Measurements from ENCODE around the gene LRRC59. TPM values are rescaled to one million over a fixed set of nuclear protein-coding genes. Genes with fewer than 3 reads are reported as not detected.
"Not testable (repeated sequence)": the region's sequence is repeated elsewhere in the genome, so short reads cannot be mapped to it uniquely, and the experiment has no call there.

The LRRC59 gene
- total RNA-seq, 4 donors from 2014 or later, result 11.6 to 29.3 (median 24.2) TPM

- no peak for TF ChIP-seq POLR2A (IDR thresholded peaks at IDR 0.05)
- TF ChIP-seq, protein P1, sequence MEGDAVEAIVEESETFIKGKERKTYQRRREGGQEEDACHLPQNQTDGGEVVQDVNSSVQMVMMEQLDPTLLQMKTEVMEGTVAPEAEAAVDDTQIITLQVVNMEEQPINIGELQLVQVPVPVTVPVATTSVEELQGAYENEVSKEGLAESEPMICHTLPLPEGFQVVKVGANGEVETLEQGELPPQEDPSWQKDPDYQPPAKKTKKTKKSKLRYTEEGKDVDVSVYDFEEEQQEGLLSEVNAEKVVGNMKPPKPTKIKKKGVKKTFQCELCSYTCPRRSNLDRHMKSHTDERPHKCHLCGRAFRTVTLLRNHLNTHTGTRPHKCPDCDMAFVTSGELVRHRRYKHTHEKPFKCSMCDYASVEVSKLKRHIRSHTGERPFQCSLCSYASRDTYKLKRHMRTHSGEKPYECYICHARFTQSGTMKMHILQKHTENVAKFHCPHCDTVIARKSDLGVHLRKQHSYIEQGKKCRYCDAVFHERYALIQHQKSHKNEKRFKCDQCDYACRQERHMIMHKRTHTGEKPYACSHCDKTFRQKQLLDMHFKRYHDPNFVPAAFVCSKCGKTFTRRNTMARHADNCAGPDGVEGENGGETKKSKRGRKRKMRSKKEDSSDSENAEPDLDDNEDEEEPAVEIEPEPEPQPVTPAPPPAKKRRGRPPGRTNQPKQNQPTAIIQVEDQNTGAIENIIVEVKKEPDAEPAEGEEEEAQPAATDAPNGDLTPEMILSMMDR (IDR thresholded peaks at IDR 0.05), result no peak
- DNase-seq (ENCODE audit: low spot score in 2 of 2), result no peak
These were observed 23.2 kb upstream of the LRRC59 start for GRCh38 chr17:50420419-50421112.

GRCh38 chr17:50419577-50419976 is 22.3 kb upstream of the LRRC59 start:
- H3K4me3 ChIP-seq (ENCODE audit: low read depth, poor library complexity, severe bottlenecking); intact Hi-C loops (cut with DNase I; ENCODE audit: low total_unique reads); DNase-seq (ENCODE audit: low spot score in 2 of 2): not testable (repeated sequence)
- WGBS, 2 donors, result 96 to 98% methylated on average over 10 of the region's 10 CpGs

More at GRCh38 chr17:50420419-50421112, 23.2 kb upstream of the LRRC59 start:
- WGBS, 2 donors, result 75 to 78% methylated on average over 6 of the region's 6 CpGs
- H3K4me3 ChIP-seq (ENCODE audit: low read depth, poor library complexity, severe bottlenecking), result no peak overlapping the region
- intact Hi-C loops (cut with DNase I; ENCODE audit: low total_unique reads), result no loop called here

DNA sequence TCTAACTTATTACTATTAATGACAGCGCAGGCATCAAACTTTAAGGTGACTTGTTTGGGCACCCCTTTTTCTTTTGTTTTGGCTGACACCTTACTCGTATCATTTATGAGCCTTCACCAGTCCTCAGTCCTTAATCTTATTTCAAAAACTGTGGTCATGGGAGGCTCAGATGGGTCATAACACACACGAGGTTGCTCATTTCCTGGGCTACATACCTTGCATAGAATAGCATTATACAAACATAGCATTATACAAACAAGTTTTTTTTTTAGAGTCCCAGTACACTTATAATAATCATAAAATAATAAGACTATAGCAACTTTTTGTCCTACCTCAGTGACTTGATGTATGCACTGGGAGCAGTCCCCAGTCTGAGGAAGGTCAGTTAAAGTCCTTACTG is 17.5 kb upstream of the LRRC59 start:
- no peak for DNase-seq (ENCODE audit: low spot score in 2 of 2)
- intact Hi-C loops (cut with DNase I; ENCODE audit: low total_unique reads), result no loop called here
- WGBS, 2 donors, result 83 to 87% methylated on average over 3 of the region's 3 CpGs
- H3K4me3 ChIP-seq (ENCODE audit: low read depth, poor library complexity, severe bottlenecking), result no peak overlapping the region
- TF ChIP-seq, protein P1 (IDR thresholded peaks at IDR 0.05), result no peak
- no peak for TF ChIP-seq POLR2A (IDR thresholded peaks at IDR 0.05)

DNA sequence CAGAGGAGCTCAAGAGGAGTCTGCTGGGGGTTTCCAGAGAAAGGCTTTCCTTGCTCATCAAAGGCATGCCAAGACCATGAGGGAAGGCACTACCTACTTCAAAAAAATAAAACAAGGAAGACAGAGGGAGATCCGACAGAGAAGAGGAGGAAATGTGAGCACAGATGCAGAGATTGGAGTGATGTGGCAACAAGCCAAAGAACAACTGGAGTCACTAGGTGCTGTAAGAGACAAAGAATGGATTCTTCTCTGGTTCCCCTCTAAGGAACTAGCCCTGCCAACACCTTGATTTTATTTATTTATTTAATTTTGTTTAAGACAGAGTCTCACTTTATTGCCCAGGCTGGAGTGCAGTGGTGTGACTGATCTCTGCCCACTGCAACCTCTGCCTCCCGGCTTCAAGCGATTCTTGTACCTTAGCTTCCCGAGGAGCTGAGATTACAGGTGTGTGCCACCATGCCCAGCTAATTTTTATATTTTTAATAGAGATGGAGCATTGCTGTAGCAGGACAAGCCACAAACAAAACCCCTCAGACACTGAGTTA is 14.9 kb upstream of the LRRC59 start:
- H3K4me3 ChIP-seq (ENCODE audit: low read depth, poor library complexity, severe bottlenecking), result no peak overlapping the region
- TF ChIP-seq POLR2A (IDR thresholded peaks at IDR 0.05), result no peak
- TF ChIP-seq, protein P1 (IDR thresholded peaks at IDR 0.05), result no peak
- WGBS, 2 donors, result 86 to 88% methylated on average over 4 of the region's 4 CpGs
- intact Hi-C loops (cut with DNase I; ENCODE audit: low total_unique reads), result no loop called here
- no peak for DNase-seq (ENCODE audit: low spot score in 2 of 2)

DNA sequence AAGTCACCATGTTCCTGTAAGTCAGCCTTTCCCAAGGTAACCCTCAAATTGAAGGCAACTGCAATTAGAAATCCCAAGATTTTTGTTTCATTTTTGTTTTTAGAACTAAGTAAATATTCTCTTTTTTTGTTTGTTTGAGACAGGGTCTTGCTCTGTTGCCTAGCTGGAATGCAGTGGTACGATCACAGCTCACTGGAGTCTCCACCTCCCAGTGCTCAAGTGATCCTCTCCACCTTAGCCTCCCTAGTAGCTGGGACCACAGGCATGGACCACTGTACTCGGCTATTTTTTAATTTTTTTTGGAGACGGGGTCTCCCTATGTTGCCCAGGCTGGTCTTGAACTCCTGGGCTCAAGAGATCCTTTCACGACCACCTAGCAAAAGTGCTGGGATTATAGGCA is 10.6 kb upstream of the LRRC59 start:
- TF ChIP-seq POLR2A (IDR thresholded peaks at IDR 0.05), result no peak
- TF ChIP-seq, protein P1 (IDR thresholded peaks at IDR 0.05), result no peak
- no peak for DNase-seq (ENCODE audit: low spot score in 2 of 2)
- no peak overlapping the region for H3K4me3 ChIP-seq (ENCODE audit: low read depth, poor library complexity, severe bottlenecking)
- WGBS, 2 donors, result 71 to 85% methylated on average over 4 of the region's 4 CpGs
- intact Hi-C loops (cut with DNase I; ENCODE audit: low total_unique reads), result no loop called here

DNA sequence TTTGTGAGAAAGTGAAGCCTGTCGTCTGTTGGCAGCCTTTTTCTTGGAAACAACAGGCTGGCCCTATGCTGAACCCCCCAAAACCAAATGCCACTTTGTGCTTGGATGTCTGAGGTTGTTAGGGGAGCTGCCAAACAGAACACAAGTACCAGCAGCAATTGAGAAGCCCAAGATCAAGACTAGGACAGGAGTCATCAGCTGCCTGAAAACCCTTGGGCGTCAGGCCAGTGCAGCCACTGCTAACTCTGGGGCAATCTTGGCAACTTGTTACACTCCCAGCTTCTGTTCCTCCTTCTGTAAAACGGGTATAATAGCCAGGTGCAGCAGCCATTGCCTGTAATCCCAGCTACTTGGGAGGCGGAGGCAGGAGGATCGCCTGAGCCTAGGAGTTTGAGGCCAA is 9.3 kb upstream of the LRRC59 start:
- TF ChIP-seq POLR2A (IDR thresholded peaks at IDR 0.05), result no peak
- TF ChIP-seq, protein P1 (IDR thresholded peaks at IDR 0.05), result no peak
- intact Hi-C loops (cut with DNase I; ENCODE audit: low total_unique reads), result no loop called here
- 80 to 84% methylated on average over 5 of the region's 5 CpGs for WGBS, 2 donors
- H3K4me3 ChIP-seq (ENCODE audit: low read depth, poor library complexity, severe bottlenecking), result no peak overlapping the region
- no peak for DNase-seq (ENCODE audit: low spot score in 2 of 2)

DNA sequence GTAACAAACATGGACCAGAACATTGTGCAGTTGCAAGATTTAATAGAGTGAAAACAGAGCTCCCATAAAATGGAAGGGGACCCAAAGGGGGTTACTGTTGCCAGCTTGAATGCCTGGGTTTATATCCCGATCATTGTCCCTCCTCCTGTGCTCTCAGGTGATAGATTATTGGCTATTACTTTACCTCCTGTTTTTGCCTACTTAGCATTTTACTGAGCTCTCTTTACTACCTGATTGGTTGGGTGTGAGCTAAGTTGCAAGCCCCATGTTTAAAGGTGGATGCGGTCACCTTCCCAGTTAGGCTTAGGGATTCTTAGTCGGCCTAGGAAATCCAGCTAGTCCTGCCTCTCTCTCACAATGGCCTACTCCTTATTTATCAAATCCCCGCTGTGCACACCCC is 8.0 kb upstream of the LRRC59 start:
- DNase-seq (ENCODE audit: low spot score in 2 of 2); intact Hi-C loops (cut with DNase I; ENCODE audit: low total_unique reads); H3K4me3 ChIP-seq (ENCODE audit: low read depth, poor library complexity, severe bottlenecking): not testable (repeated sequence)
- WGBS, 2 donors, result 88 to 93% methylated on average over 4 of the region's 4 CpGs

GRCh38 chr17:50399591-50399990 is 2.3 kb upstream of the LRRC59 start:
- DNase-seq (ENCODE audit: low spot score in 2 of 2); H3K4me3 ChIP-seq (ENCODE audit: low read depth, poor library complexity, severe bottlenecking); intact Hi-C loops (cut with DNase I; ENCODE audit: low total_unique reads): not testable (repeated sequence)
- 92 to 95% methylated on average over 8 of the region's 8 CpGs for WGBS, 2 donors

GRCh38 chr17:50398672-50399071 is 1.3 kb upstream of the LRRC59 start:
- intact Hi-C loops (cut with DNase I; ENCODE audit: low total_unique reads), result not testable (repeated sequence)
- 96 to 97% methylated on average over 3 of the region's 3 CpGs for WGBS, 2 donors

More at GRCh38 chr17:50398672-50399071, 1.3 kb upstream of the LRRC59 start:
- H3K4me3 ChIP-seq (ENCODE audit: low read depth, poor library complexity, severe bottlenecking); DNase-seq (ENCODE audit: low spot score in 2 of 2): not testable (repeated sequence)

Measured in lower leg skin (tissue), 4 donors.